Liver (tissue), 9 donors: ENCODE results near the gene ALK. TPM values are rescaled to one million over a fixed set of nuclear protein-coding genes. Genes with fewer than 3 reads are reported as not detected.

Experiments
- DNase-seq: peaks from one replicate; pipeline ENCODE4 v3.0.0-alpha.2; 2017; ENCODE audit warnings: low spot score
- H3K27ac ChIP-seq, 2 donors: one replicate each; pipeline ENCODE4 v1.7.0; 2013; ENCODE audit warnings: inconsistent platforms in 2 of 2, low read length in 2 of 2, control low read depth in 1 of 2, low read depth in 1 of 2, mild to moderate bottlenecking in 1 of 2
- H3K27me3 ChIP-seq, 4 donors: one replicate each; pipeline versions ENCODE4 v1.6.1 to v1.7.0; 2013; ENCODE audit warnings: low read length in 3 of 4, inconsistent platforms in 1 of 4, mild to moderate bottlenecking in 1 of 4, moderate library complexity in 1 of 4; ENCODE audit not compliant: control insufficient read depth in 4 of 4, insufficient read depth in 4 of 4
- H3K36me3 ChIP-seq, 4 donors: one replicate each; pipeline versions ENCODE4 v1.6.1 to v1.7.0; 2013; ENCODE audit warnings: low read length in 3 of 4, mild to moderate bottlenecking in 3 of 4, low read depth in 1 of 4, moderate library complexity in 1 of 4; ENCODE audit not compliant: control insufficient read depth in 4 of 4, insufficient read depth in 3 of 4
- H3K4me1 ChIP-seq, 4 donors: one replicate each; pipeline versions ENCODE4 v1.6.1 to v1.7.0; 2013; ENCODE audit warnings: low read length in 3 of 4, mild to moderate bottlenecking in 3 of 4, moderate library complexity in 1 of 4; ENCODE audit not compliant: control insufficient read depth in 4 of 4, insufficient read depth in 4 of 4
- H3K4me3 ChIP-seq, 3 donors: one replicate each; pipeline versions ENCODE4 v1.6.1 to v1.7.0; 2013; ENCODE audit warnings: low read length in 3 of 3, control low read depth in 1 of 3, low read depth in 1 of 3, mild to moderate bottlenecking in 1 of 3
- H3K9ac ChIP-seq, 2 donors: one replicate each; pipeline ENCODE4 v1.7.0; 2013; ENCODE audit warnings: low read length in 2 of 2, mild to moderate bottlenecking in 2 of 2, moderate library complexity in 2 of 2, control low read depth in 1 of 2, low read depth in 1 of 2
- H3K9me3 ChIP-seq, 4 donors: one replicate each; pipeline versions ENCODE4 v1.6.1 to v1.7.0; 2013; ENCODE audit warnings: low read length in 3 of 4; ENCODE audit not compliant: control insufficient read depth in 4 of 4
- ATF3 ChIP-seq: IDR thresholded peaks from 2 replicates; pipeline ENCODE4 v1.6.1; 2016; ENCODE audit warnings: antibody characterized with exemption
- CTCF ChIP-seq: fragments of 150-350 bp; IDR thresholded peaks from 2 replicates; pipeline ENCODE4 v1.5.1; 2017; ENCODE audit warnings: improper control_type of control experiment, low read depth, low read length; ENCODE audit not compliant: missing input control
- EGR1 ChIP-seq, 2 donors: IDR thresholded peaks; 2 replicates each; pipeline ENCODE4 v1.6.1; 2016 to 2018; ENCODE audit warnings: antibody characterized with exemption in 2 of 2, low read depth in 2 of 2
- FOXA1 ChIP-seq: IDR thresholded peaks from 2 replicates; pipeline ENCODE4 v1.6.1; 2016; ENCODE audit warnings: antibody characterized with exemption
- GABPA ChIP-seq, 2 donors: IDR thresholded peaks in 1 of 2; conservative IDR thresholded peaks in 1 of 2; 2 replicates each; pipeline ENCODE4 v1.6.1; 2016; ENCODE audit warnings: antibody characterized with exemption in 2 of 2, mild to moderate bottlenecking in 1 of 2, moderate library complexity in 1 of 2
- HNF4A ChIP-seq, 2 donors: conservative IDR thresholded peaks; 2 replicates each; pipeline ENCODE4 v1.6.1; 2016; ENCODE audit warnings: antibody characterized with exemption in 2 of 2, mild to moderate bottlenecking in 2 of 2
- HNF4G ChIP-seq: IDR thresholded peaks from 2 replicates; pipeline ENCODE4 v1.6.1; 2016; ENCODE audit warnings: antibody characterized with exemption
- JUND ChIP-seq, 2 donors: IDR thresholded peaks; 2 replicates each; pipeline ENCODE4 v1.6.1; 2016; ENCODE audit warnings: antibody characterized with exemption in 2 of 2
- MAX ChIP-seq: IDR thresholded peaks from 2 replicates; pipeline ENCODE4 v1.6.1; 2016; ENCODE audit warnings: antibody characterized with exemption
- RAD21 ChIP-seq, 2 donors: IDR thresholded peaks; 2 replicates each; pipeline ENCODE4 v1.6.1; 2016; ENCODE audit warnings: antibody characterized with exemption in 2 of 2, mild to moderate bottlenecking in 2 of 2
- SP1 ChIP-seq: IDR thresholded peaks from 2 replicates; pipeline ENCODE4 v1.6.1; 2018; ENCODE audit warnings: antibody characterized with exemption, mild to moderate bottlenecking
- TAF1 ChIP-seq: conservative IDR thresholded peaks from 2 replicates; pipeline ENCODE4 v1.6.1; 2016; ENCODE audit warnings: antibody characterized with exemption, mild to moderate bottlenecking
- YY1 ChIP-seq: IDR thresholded peaks from 2 replicates; pipeline ENCODE4 v1.6.1; 2016; ENCODE audit warnings: antibody characterized with exemption, mild to moderate bottlenecking
- ZBTB33 ChIP-seq: IDR thresholded peaks from 2 replicates; pipeline ENCODE4 v1.6.1; 2016; ENCODE audit warnings: antibody characterized with exemption
- WGBS: extraction: QIAGEN DNeasy Blood & Tissue Kit; methylation state at CpG from one replicate; pipeline ENCODE4 v1.1.7; 2013; 5-methylcytosine and 5-hydroxymethylcytosine counted together
- polyA plus RNA-seq, 2 donors: library from polyadenylated mRNA; stranded (reverse) in 1 of 2; unstranded in 1 of 2; fragments of 200-250 nt in 1 of 2; fragments of >200 nt in 1 of 2; fragmentation: Nextera tagmentation in 1 of 2; extraction: Ambion mirVana in 1 of 2; gene quantifications; one replicate each; pipeline versions ENCODE4 v1.2.1 to v1.2.3, GENCODE V29; 2013 to 2015
- total RNA-seq, 2 donors: library from RNA; depleted of rRNA; stranded (reverse); fragments of >200 nt; gene quantifications; one replicate each; pipeline ENCODE4 v1.2.3, GENCODE V29; 2014
- donor health status: healthy.
- donor health status: healthy.
- donor health status: healthy.
- donor health status: healthy.
- donor health status: healthy.

ALK gene
- total and polyA plus RNA-seq, 4 donors: under 0.01 TPM; not detected in 3

- no peaks in the 10 kb centered on the region for H3K36me3 ChIP-seq
- H3K4me1 ChIP-seq: no peaks in the 10 kb centered on the region
- no peak overlapping the region for H3K4me3 ChIP-seq
- WGBS: 80% methylated on average over 5 of the region's 5 CpGs
- TF ChIP-seq ATF3 (no peak), MAX (no peak), FOXA1 (no peak), CTCF (no peak), HNF4G (no peak), EGR1 (IDR thresholded peaks at IDR 0.05; ENCODE audit: low read depth in 2 of 2) (no peak), TAF1 (no peak), HNF4A (conservative IDR thresholded peaks at IDR 0.05) (no peak), RAD21 (IDR thresholded peaks at IDR 0.05) (no peak)
- DNase-seq: no peak
- no peaks in the 10 kb centered on the region for H3K9me3 ChIP-seq
- no peak overlapping the region for H3K9ac ChIP-seq
- H3K27ac ChIP-seq: no peak overlapping the region
- H3K27me3 ChIP-seq: no peaks in the 10 kb centered on the region
Observed at GRCh38 chr2:29762239-29762638, 159.1 kb downstream of the ALK start.

GRCh38 chr2:29761278-29761677 is 160.1 kb downstream of the ALK start:
- Histone ChIP-seq H3K4me3 (no peak overlapping the region), H3K9me3 (no peaks in the 10 kb centered on the region), H3K9ac (no peak overlapping the region), H3K36me3 (no peaks in the 10 kb centered on the region), H3K27me3 (no peaks in the 10 kb centered on the region), H3K27ac (no peak overlapping the region), H3K4me1 (no peaks in the 10 kb centered on the region)
- DNase-seq: no peak
- WGBS: 69% methylated on average over 1 of the region's 1 CpG
- no peak for TF ChIP-seq ZBTB33
- TF ChIP-seq YY1: no peak
- TF ChIP-seq JUND (IDR thresholded peaks at IDR 0.05): no peak
- TF ChIP-seq SP1: no peak
- no peak for TF ChIP-seq FOXA1
- no peak for TF ChIP-seq CTCF
- TF ChIP-seq GABPA (IDR thresholded peaks at IDR 0.05 in 1 of 2, conservative IDR thresholded peaks at IDR 0.05 in 1 of 2): no peak
